HG03432 (cell line): ENCODE measurements around the gene TMEM117.
A peak's percentile ranks its signal among the peaks of the same experiment; 100 is the strongest.

ENCODE experiments used
- ATAC-seq: cut with Tn5 transposase; IDR thresholded peaks from one replicate; pipeline ENCODE4 v1.9.1; 2021; ENCODE audit warnings: mild to moderate bottlenecking, moderate library complexity; ENCODE audit not compliant: unreplicated experiment

Gene TMEM117

GRCh38 chr12:44260581-44260980 lies 424.7 kb downstream of the TMEM117 start:
- ATAC-seq: no peak

GRCh38 chr12:44285321-44285960 lies 449.6 kb downstream of the TMEM117 start:
- no peak for ATAC-seq

DNA sequence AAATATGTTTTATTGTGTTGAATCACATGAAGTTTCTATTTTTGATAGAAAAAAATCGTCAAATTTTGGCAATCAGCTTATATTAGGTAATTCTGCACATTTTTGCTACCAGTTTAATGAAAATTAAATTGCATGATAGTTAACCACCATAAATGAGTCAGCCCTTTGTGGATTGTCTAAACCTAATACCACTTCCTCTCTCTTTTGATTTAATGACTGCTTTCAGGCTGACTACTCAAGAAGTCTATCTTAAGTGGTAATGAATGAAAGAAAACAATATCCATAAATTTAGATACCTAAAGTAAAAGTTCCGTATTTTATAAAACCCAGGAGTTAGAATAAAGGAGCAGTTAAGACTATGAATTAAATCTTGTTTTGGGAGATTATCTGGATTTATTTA lies 450.5 kb downstream of the TMEM117 start:
- ATAC-seq: peak; percentile 73

DNA sequence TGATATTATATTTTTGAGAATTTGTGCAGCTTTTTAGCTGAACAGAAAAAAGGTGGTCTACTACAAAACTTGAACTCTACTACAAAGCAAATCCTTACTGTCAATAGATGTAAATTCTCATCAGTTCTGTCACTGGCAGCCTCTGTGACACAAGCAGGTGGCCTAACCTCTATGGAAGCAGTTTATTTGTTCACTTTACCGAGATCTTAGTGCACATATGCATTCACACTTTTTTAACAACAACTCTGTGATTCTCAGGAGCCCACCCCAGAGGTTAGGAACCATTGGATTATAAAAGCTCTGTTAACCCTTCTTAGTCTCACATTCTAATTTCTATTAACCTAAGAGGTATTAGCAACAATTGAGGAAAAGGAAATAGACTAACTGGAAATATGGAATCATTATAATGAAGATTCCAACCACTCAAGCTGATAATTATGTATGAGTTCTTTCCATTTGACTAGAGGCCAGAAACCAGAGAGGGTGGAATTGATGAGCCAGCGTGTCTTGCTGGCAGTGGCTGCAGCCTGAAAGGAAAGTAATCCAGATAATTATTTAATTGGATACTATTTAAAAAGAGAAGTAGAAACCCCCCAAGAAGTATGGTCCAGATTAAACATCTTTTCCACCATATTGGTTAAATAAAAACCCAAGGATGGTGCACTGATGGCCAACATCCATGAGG lies 451.1 kb downstream of the TMEM117 start:
- no peak for ATAC-seq

DNA sequence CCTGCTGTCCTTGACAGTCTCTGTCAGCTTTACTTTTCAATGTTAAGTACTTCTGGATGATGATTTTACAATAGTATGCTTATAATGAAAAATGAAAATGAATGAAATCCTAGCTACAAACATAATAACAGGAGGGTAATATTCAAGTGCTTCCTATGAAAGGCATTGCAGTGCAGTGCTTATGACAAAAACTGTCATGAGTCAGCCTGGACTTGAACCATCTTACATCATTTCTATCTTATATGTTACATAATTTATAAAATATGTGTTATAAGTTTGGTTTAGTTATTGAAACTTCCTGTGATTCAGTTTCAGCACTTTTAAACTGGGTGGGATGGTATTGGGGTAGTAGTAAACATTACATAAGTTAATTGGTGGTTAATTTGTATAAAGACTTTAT lies 451.7 kb downstream of the TMEM117 start:
- ATAC-seq: no peak

- ATAC-seq: peak; percentile 97
Measured at GRCh38 chr12:44294649-44295048, 458.8 kb downstream of the TMEM117 start.

- no peak for ATAC-seq
Measured at GRCh38 chr12:44295958-44296623, 460.2 kb downstream of the TMEM117 start.

DNA sequence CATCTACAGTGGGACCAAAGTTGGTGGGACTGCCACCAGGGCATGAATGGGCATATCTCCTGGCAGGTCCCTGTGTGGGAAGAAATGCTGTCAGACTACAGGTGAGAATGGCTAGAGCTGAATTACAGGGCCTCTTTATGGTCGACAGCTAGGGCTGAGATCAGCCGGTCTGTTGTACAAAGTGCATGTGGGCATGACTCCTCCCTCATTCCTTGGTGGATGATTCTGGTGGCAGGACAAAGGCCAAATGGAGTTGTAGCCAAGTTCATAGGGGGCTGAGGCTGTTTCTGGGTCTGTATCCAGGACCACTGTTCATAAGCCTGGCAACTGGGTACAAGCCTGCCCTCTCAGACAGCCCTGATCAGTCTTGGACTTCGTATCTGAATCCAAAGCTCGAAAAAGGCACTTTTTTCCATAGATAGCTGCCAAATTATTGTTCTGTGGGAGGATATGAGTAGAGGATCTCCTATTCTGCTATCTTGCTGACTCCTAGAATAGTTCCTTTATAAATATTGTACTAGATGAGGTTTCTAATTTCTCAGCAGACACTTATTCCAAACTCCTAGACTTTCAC lies 460.8 kb downstream of the TMEM117 start:
- ATAC-seq: no peak

DNA sequence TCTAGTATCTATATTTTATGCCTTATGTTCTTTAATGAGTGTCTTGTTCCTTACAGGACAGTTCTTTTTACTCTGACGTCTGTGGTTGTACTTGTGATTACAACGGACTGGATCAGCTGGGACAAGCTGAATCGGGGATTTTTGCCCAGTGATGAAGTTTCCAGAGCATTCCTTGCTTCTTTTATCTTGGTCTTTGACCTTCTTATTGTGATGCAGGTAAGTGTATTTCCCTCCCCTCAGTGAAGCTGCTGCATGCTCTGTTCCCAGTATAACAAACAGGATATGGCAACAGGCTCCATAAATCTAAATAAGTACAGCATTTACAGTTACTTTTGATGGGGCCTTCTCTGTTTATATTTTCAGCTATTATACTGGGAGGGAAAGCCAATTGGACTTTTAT lies 463.6 kb downstream of the TMEM117 start:
- ATAC-seq: no peak

DNA sequence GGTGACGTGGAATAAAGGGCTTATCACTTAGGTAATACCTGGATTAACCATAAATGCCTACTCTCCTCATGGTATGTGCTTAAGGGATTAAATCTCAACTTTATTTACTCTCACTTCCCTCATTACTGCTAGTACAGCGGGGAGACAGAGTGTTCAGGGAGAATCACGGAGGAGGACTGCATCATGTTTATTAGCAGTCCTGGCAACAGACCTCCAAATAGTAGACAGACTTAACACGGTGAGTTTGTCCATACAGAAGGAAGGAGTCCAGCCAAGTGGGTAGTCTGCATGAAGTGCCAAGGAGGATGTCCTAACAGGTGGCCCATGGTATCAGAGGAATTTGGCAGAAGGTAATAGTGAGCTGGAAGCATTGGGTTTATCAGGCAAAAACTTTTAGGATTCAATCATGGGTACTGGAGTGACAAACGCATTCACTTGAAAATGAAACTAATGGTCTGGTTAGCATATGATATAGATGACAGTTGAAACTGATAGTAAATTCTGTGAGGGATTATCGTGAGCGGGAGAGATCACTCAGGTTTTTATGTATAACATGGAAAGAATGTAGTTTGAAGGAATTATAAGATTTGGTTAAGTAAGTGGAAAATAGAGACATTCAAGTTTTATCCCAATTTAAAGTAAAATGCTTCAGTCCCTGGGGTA lies 471.8 kb downstream of the TMEM117 start:
- ATAC-seq: no peak

GRCh38 chr12:44313188-44313587 lies 477.3 kb downstream of the TMEM117 start:
- no peak for ATAC-seq

- ATAC-seq: no peak
Measured at GRCh38 chr12:44314007-44314500, 478.2 kb downstream of the TMEM117 start.

DNA sequence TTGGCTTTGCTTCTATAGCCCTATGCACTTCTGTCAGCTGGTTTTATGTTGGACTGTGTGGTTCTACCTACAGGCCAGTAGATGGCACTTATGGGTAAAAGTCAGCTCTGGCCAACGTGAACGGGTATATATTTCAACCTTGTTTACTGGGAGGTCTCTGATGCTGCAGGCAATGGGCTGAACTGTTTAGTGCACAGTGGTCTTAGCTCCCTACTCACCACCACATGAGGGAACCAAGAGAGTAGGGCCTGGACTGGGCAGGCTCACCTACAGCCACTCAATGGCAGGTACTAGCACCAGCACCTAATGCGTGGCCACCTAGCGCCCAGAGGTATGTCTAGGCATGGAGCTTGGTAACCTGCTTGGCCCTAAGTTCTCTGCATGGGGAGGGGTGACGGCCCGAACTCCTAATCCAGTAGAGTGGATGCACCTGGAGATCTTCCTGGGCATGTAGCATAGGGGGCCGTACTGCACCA lies 481.8 kb downstream of the TMEM117 start:
- peak; percentile 93 for ATAC-seq

- ATAC-seq: no peak
Measured at GRCh38 chr12:44331269-44331668, 495.4 kb downstream of the TMEM117 start.

- ATAC-seq: no peak
Measured at GRCh38 chr12:44334347-44334746, 498.5 kb downstream of the TMEM117 start.

DNA sequence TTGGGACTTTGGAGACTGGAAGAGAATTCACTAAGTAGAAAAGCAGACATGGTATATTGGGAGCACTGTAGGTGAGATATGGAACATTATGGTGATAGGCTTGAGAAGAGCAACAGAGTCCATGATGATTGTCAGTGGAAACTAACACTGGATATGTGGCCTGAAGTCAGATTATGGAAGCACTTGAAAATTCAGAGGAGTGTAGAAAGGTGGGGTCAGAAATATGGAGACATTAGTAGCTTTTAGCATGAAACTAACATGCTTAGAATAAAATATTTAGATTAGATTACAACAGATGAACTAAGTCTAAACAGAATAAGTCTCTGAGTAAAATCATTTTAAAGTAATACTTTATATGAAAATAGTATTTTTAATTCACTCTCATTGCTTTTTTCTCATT lies 499.1 kb downstream of the TMEM117 start:
- no peak for ATAC-seq

DNA sequence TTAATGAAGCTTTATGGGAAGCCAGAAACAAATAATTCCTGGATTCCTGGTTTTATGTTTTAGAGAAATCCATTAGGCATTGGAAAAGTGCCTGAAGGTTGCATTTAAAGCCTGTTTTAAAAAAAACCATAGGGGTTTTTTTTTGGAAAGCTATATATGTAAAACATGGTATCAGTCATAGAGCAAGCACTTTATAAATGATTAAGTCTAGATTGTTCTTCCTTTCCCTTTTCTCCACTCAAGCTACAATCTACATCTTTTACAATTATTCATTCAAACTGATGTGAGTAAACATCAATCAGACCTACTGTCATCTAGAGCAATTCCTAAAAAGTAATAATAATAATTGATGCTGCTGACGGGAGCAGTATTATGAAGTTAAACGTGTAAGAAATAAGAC lies 500.7 kb downstream of the TMEM117 start:
- no peak for ATAC-seq

DNA sequence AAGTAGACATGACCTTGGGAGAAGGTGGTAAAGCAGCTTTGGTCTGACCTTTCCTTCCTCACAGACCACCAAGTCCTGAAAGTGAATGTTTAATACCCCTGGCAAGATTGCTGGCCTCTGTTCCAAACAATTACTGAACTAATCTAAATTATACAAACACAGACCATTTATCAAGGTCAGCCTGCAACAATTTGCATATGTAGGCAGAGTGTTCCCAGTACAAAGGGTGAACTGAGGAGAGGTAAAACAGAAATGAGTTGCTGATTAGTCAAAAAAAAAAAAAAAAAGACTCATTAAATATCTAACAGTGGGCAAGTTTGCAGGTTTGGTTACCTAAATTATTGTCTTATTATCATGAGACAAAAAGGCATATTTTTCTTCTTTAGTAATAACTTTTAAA lies 506.5 kb downstream of the TMEM117 start:
- ATAC-seq: no peak

DNA sequence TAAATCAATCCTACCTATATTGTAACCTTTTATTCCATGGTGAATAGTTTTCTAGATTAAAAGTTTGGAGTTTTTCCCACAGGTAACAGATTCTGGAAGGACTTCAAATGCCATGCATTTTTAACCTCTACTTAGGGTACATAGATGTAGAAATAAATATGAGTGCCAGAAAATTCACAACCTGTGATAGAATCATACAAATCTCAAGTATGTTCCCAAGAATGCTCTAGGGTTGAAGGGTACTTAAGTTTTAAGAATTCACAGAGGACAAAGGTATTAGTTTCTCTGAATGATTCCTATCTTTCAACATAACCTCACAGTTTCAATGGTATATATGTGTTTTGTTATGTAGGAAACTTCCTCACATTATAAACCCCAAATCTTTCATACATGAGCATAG lies 511.3 kb downstream of the TMEM117 start:
- no peak for ATAC-seq

- ATAC-seq: no peak
Measured at GRCh38 chr12:44357494-44357893, 521.6 kb downstream of the TMEM117 start.

GRCh38 chr12:44358636-44359035 lies 522.8 kb downstream of the TMEM117 start:
- ATAC-seq: no peak
